IPS-20b (cell line): ENCODE measurements around the gene CNST.

Experiments used
- H3K27ac ChIP-seq: one replicate; pipeline ENCODE4 v1.5.1; 2013; ENCODE audit warnings: low read length
- H3K27me3 ChIP-seq: 2 replicates; pipeline ENCODE4 v1.6.1; 2013; ENCODE audit warnings: mild to moderate bottlenecking, low read length, inconsistent platforms; ENCODE audit not compliant: insufficient read depth
- H3K36me3 ChIP-seq: 2 replicates; pipeline ENCODE4 v1.6.1; 2013; ENCODE audit warnings: low read depth, mild to moderate bottlenecking, inconsistent platforms, low read length, moderate library complexity; ENCODE audit not compliant: insufficient read depth
- H3K4me1 ChIP-seq: 2 replicates; pipeline ENCODE4 v1.6.1; 2013; ENCODE audit warnings: mild to moderate bottlenecking, control low read depth, inconsistent platforms, low read length, moderate library complexity; ENCODE audit not compliant: insufficient read depth
- H3K4me3 ChIP-seq: 2 replicates; pipeline ENCODE4 v1.5.1; 2013; ENCODE audit warnings: mild to moderate bottlenecking, low read length, inconsistent platforms
- H3K9ac ChIP-seq: 2 replicates; pipeline ENCODE4 v1.6.1; 2013; ENCODE audit warnings: low read depth, mild to moderate bottlenecking, inconsistent platforms, low read length, moderate library complexity
- H3K9me3 ChIP-seq: 2 replicates; pipeline ENCODE4 v1.6.1; 2013; ENCODE audit warnings: mild to moderate bottlenecking, low read depth, low read length, inconsistent platforms; ENCODE audit not compliant: insufficient read depth

Gene CNST

GRCh38 chr1:246566128-246566812 lies at the start of gene CNST, which contains the start of gene TFB2M:
CNST (plus strand) TSS chr1:246566456; CDS start chr1:246591563, 25,107 bp downstream.
TFB2M (minus strand) TSS chr1:246566261; CDS start chr1:246566138, 123 bp downstream.
- peak within 1 kb of the TSS; percentile 95 for H3K9ac ChIP-seq
- H3K27ac ChIP-seq, result peak within 1 kb of the TSS; percentile 91
- H3K9me3 ChIP-seq, result no peaks in the 10 kb centered on the region
- H3K36me3 ChIP-seq, result peaks cover 21% of the 10 kb centered on the region
- no peaks in the 10 kb centered on the region for H3K27me3 ChIP-seq
- peaks cover 4% of the 10 kb centered on the region; the same call in 1 of the 2 replicates for H3K4me1 ChIP-seq
- peak within 1 kb of the TSS; percentile 100 for H3K4me3 ChIP-seq

GRCh38 chr1:246517391-246517790 lies 48.9 kb upstream of the CNST start:
- Histone ChIP-seq H3K36me3 (no peaks in the 10 kb centered on the region), H3K4me1 (no peaks in the 10 kb centered on the region), H3K9me3 (peaks cover 40% of the 10 kb centered on the region), H3K4me3 (no peak overlapping the region), H3K27me3 (no peaks in the 10 kb centered on the region), H3K27ac (no peak overlapping the region), H3K9ac (no peak overlapping the region)

GRCh38 chr1:246518456-246519205 lies 47.6 kb upstream of the CNST start:
- peaks cover 40% of the 10 kb centered on the region for H3K9me3 ChIP-seq
- H3K9ac ChIP-seq, result no peak overlapping the region
- no peak overlapping the region for H3K27ac ChIP-seq
- no peaks in the 10 kb centered on the region for H3K27me3 ChIP-seq
- no peaks in the 10 kb centered on the region for H3K36me3 ChIP-seq
- no peaks in the 10 kb centered on the region for H3K4me1 ChIP-seq
- H3K4me3 ChIP-seq, result no peak overlapping the region

- Histone ChIP-seq H3K9ac (no peak overlapping the region), H3K9me3 (peaks cover 34% of the 10 kb centered on the region), H3K27ac (no peak overlapping the region)
Observed at GRCh38 chr1:246519514-246519913, 46.7 kb upstream of the CNST start.

GRCh38 chr1:246526380-246526779 lies 39.9 kb upstream of the CNST start:
- H3K27me3 ChIP-seq, result no peaks in the 10 kb centered on the region
- H3K27ac ChIP-seq, result no peak overlapping the region
- H3K4me3 ChIP-seq, result no peak overlapping the region
- H3K36me3 ChIP-seq, result no peaks in the 10 kb centered on the region
- peaks cover 19% of the 10 kb centered on the region; the same call in 1 of the 2 replicates for H3K9me3 ChIP-seq
- H3K9ac ChIP-seq, result no peak overlapping the region
- H3K4me1 ChIP-seq, result no peaks in the 10 kb centered on the region

More at GRCh38 chr1:246519514-246519913, 46.7 kb upstream of the CNST start:
- Histone ChIP-seq H3K4me3 (no peak overlapping the region), H3K4me1 (no peaks in the 10 kb centered on the region), H3K36me3 (no peaks in the 10 kb centered on the region), H3K27me3 (no peaks in the 10 kb centered on the region)

- H3K36me3 ChIP-seq, result no peaks in the 10 kb centered on the region
- no peak overlapping the region for H3K4me3 ChIP-seq
- H3K9ac ChIP-seq, result no peak overlapping the region
- H3K27me3 ChIP-seq, result no peaks in the 10 kb centered on the region
- H3K4me1 ChIP-seq, result no peaks in the 10 kb centered on the region
- peaks cover 23% of the 10 kb centered on the region; the same call in 1 of the 2 replicates for H3K9me3 ChIP-seq
- no peak overlapping the region for H3K27ac ChIP-seq
Observed at GRCh38 chr1:246526915-246527314, 39.3 kb upstream of the CNST start.

- Histone ChIP-seq H3K4me1 (no peaks in the 10 kb centered on the region), H3K36me3 (no peaks in the 10 kb centered on the region), H3K4me3 (no peak overlapping the region), H3K9ac (no peak overlapping the region), H3K27ac (no peak overlapping the region), H3K27me3 (no peaks in the 10 kb centered on the region), H3K9me3 (peaks cover 23% of the 10 kb centered on the region; the same call in 1 of the 2 replicates)
Observed at GRCh38 chr1:246527402-246528088, 38.7 kb upstream of the CNST start.

- H3K4me1 ChIP-seq, result no peaks in the 10 kb centered on the region
- H3K27ac ChIP-seq, result no peak overlapping the region
- no peaks in the 10 kb centered on the region for H3K27me3 ChIP-seq
- peaks cover 30% of the 10 kb centered on the region; the same call in 1 of the 2 replicates for H3K9me3 ChIP-seq
- no peak overlapping the region for H3K9ac ChIP-seq
- no peaks in the 10 kb centered on the region for H3K36me3 ChIP-seq
- no peak overlapping the region for H3K4me3 ChIP-seq
Observed at GRCh38 chr1:246528933-246529731, 37.1 kb upstream of the CNST start.

GRCh38 chr1:246530482-246530881 lies 35.8 kb upstream of the CNST start:
- Histone ChIP-seq H3K27ac (no peak overlapping the region), H3K27me3 (no peaks in the 10 kb centered on the region), H3K9ac (no peak overlapping the region), H3K9me3 (peaks cover 30% of the 10 kb centered on the region; the same call in 1 of the 2 replicates), H3K36me3 (no peaks in the 10 kb centered on the region), H3K4me3 (no peak overlapping the region), H3K4me1 (no peaks in the 10 kb centered on the region)

- peaks cover 30% of the 10 kb centered on the region; the same call in 1 of the 2 replicates for H3K9me3 ChIP-seq
- no peak overlapping the region for H3K27ac ChIP-seq
- no peak overlapping the region for H3K9ac ChIP-seq
- H3K4me3 ChIP-seq, result no peak overlapping the region
- no peaks in the 10 kb centered on the region for H3K36me3 ChIP-seq
- H3K4me1 ChIP-seq, result no peaks in the 10 kb centered on the region
- no peaks in the 10 kb centered on the region for H3K27me3 ChIP-seq
Observed at GRCh38 chr1:246532519-246532918, 33.7 kb upstream of the CNST start.

- H3K9me3 ChIP-seq, result peaks cover 30% of the 10 kb centered on the region; the same call in 1 of the 2 replicates
- no peaks in the 10 kb centered on the region for H3K36me3 ChIP-seq
- no peaks in the 10 kb centered on the region for H3K27me3 ChIP-seq
- no peak overlapping the region for H3K9ac ChIP-seq
- H3K4me1 ChIP-seq, result no peaks in the 10 kb centered on the region
- H3K27ac ChIP-seq, result no peak overlapping the region
- H3K4me3 ChIP-seq, result no peak overlapping the region
Observed at GRCh38 chr1:246533371-246533905, 32.8 kb upstream of the CNST start.
